ENCODE results near the gene ANXA2R.
A peak's percentile ranks its signal among the peaks of the same experiment; 100 is the strongest.
"Not testable (repeated sequence)": the region's sequence is repeated elsewhere in the genome, so short reads cannot be mapped to it uniquely, and the experiment has no call there.

The ANXA2R gene

DNA sequence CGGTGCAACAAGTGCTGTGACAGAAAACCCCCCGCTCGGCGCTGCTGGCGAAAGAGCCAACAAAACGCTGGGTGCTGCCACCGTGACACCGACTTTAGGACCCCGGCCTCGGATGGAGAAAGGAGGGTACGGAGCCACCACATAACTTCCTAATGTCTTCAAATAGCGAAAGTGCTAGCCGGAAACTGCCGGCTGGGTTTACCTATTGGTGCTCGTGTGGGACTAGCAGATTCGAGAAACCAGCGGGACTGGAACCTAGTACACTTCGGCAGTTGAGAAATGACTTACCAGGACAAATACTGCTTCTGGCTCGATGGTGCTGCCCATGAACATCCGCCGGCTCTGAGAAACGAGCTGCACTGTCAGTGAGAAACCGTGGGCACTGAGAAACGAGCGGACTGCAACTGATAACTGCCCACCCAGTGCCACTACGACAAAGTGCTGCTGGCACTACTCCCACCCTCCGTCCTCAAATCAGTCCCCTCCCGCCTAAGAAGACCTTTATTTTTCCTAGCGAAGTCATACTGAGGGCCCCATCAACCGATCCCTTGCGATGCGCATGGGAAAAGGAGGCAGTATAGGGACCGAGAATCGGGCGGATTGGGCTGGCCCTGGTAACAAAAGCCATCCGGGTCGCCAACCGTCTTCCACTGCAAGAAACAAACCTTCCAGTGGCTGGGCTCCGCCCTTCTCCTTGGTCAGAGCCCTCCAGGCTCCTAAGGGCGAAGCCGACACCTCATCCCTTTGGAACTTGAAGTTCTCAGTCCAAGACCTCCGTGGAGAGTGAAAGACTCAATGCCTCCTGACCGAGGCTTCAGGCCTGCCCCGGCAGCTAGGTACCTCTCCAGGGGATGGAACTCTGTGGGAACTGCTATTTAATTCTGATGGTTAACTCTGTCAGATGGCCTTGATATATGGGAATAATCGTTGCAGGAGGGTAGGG is 27.0 kb upstream of the ANXA2R start:
- H3K27ac Mint-ChIP-seq = peak overlapping the region; percentile 99
- H3K4me1 Mint-ChIP-seq (ENCODE audit: low read depth) = peaks cover 45% of the 10 kb centered on the region
- no peaks in the 10 kb centered on the region for H3K9me3 Mint-ChIP-seq
- peak; percentile 93 for DNase-seq
- no peaks in the 10 kb centered on the region for H3K27me3 Mint-ChIP-seq
- H3K4me3 Mint-ChIP-seq = peak overlapping the region; percentile 93
- peaks cover 71% of the 10 kb centered on the region for H3K36me3 Mint-ChIP-seq (ENCODE audit: low read depth)

- H3K4me3 Mint-ChIP-seq = peak overlapping the region; percentile 93
- H3K36me3 Mint-ChIP-seq (ENCODE audit: low read depth) = peaks cover 62% of the 10 kb centered on the region
- no peaks in the 10 kb centered on the region for H3K9me3 Mint-ChIP-seq
- DNase-seq = peak; percentile 85
- no peaks in the 10 kb centered on the region for H3K27me3 Mint-ChIP-seq
- peaks cover 45% of the 10 kb centered on the region for H3K4me1 Mint-ChIP-seq (ENCODE audit: low read depth)
- peak overlapping the region; percentile 99 for H3K27ac Mint-ChIP-seq
These were observed 26.1 kb upstream of the ANXA2R start for GRCh38 chr5:43065948-43066798.

DNA sequence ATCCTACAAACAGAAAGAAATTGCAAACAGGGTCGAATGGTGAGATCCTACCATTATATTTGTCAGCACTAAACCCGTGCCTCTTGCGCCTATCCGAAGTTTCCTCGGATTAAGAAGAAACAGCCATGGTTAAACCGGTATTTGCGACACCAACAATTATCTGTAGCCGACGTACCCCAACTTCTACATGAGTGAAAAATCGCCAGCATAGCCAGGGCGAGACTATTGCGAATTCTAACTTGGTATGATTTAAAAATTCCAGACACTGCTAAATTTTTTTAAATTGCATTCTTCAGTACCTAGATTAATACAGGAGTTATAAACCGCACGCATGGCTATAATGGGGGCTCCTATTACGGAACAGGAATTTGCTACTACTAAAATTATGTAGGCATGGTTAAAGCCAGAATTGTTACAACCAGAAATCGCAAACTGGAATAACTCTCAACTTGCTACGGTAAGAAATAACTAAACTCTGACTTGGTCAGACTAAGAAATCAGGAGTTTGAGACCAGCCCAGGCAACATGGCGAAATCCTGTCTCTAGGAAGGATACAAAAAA is 25.3 kb upstream of the ANXA2R start:
- peaks cover 39% of the 10 kb centered on the region for H3K4me1 Mint-ChIP-seq (ENCODE audit: low read depth)
- H3K4me3 Mint-ChIP-seq = peak overlapping the region; percentile 93
- H3K36me3 Mint-ChIP-seq (ENCODE audit: low read depth) = peaks cover 55% of the 10 kb centered on the region
- H3K27me3 Mint-ChIP-seq = no peaks in the 10 kb centered on the region
- peak overlapping the region; percentile 99 for H3K27ac Mint-ChIP-seq
- DNase-seq = peak; percentile 39
- no peaks in the 10 kb centered on the region for H3K9me3 Mint-ChIP-seq

DNA sequence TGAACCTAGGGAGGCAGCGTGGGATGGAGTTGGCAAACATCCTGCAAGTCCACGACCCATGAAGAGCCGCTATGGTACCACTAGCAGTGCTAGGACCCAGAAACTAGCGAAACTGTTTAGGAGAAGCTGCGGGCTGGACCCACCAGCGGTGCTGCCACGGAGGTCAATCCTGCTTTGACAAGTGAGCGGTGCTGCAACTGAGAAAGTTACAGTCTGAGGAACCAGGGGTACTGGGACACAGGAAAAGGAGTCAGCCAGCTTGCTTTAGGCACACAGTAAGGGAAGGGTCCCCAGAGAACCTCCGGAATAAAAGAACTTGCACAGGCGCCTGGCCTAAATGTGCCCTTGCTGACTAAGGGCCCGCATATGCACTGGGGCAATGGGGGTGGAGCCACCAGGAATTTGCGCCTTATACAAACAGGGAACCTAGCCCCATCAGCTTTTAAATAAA is 23.6 kb upstream of the ANXA2R start:
- no peak for DNase-seq
- Mint-ChIP-seq H3K9me3 (peaks cover 3% of the 10 kb centered on the region), H3K4me3 (peak overlapping the region; percentile 93), H3K36me3 (ENCODE audit: low read depth) (peaks cover 45% of the 10 kb centered on the region), H3K27me3 (no peaks in the 10 kb centered on the region), H3K27ac (peak overlapping the region; percentile 99), H3K4me1 (ENCODE audit: low read depth) (peaks cover 27% of the 10 kb centered on the region)

DNA sequence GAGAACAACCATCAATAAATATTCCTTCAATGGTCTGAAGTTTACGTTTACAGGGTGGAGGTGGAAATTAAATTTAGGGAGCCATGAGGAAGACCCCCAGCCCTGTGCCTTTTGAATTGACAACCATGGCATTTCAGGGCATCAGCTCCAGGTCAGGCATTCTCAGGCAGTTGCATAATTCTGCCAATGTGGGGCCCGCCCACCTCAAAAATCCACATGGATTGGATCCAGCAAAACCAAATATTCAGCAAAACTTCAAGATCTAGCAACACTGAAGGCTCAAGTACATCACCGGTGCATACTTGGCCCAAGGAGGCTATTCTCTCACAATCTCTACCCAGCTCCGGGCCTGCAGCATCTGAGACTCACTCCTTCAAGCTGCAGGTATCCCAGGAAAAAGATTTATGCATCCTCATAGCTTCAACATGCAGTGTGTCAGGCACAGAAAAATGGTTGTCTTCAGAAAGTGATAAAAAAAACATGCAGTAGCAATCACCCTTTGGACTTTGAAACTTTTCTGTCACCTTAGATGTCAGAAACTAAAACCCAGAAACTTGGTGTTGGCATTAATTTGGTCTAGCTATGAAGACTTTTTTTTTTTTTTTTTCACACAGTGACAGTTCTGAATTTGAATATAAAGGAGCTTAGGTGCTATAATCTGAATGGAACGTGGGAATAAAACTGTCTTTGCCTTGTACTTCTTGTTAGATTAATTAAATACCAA is 21.4 kb upstream of the ANXA2R start:
- Mint-ChIP-seq H3K9me3 (peaks cover 3% of the 10 kb centered on the region), H3K27ac (no peak overlapping the region), H3K36me3 (ENCODE audit: low read depth) (peaks cover 28% of the 10 kb centered on the region), H3K4me1 (ENCODE audit: low read depth) (peaks cover 14% of the 10 kb centered on the region), H3K4me3 (no peak overlapping the region), H3K27me3 (no peaks in the 10 kb centered on the region)
- DNase-seq = no peak

GRCh38 chr5:43060020-43060419 is 19.9 kb upstream of the ANXA2R start:
- DNase-seq, H3K4me3 Mint-ChIP-seq, H3K27me3 Mint-ChIP-seq: not testable (repeated sequence)
- Mint-ChIP-seq H3K36me3 (ENCODE audit: low read depth) (peaks cover 22% of the 10 kb centered on the region), H3K9me3 (peaks cover 11% of the 10 kb centered on the region), H3K27ac (peak overlapping the region; percentile 37), H3K4me1 (ENCODE audit: low read depth) (peaks cover 14% of the 10 kb centered on the region)

DNA sequence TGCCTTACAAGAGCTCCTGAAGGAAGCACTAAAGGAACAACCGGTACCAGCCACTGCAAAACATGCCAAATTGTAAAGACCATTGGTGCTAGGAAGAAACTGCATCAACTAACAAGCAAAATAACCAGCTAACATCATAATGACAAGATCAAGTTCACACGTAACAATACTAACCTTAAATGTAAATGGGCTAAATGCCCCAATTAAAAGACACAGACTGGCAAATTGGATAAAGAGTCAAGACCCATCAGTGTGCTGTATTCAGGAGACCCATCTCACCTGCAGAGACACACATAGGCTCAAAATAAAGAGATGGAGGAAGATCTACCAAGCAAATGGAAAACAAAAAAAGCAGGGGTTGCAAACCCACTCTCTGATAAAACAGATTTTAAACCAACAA is 15.0 kb upstream of the ANXA2R start:
- H3K27me3 Mint-ChIP-seq; H3K27ac Mint-ChIP-seq; H3K4me3 Mint-ChIP-seq; H3K9me3 Mint-ChIP-seq; H3K4me1 Mint-ChIP-seq (ENCODE audit: low read depth); DNase-seq: not testable (repeated sequence)
- peaks cover 46% of the 10 kb centered on the region for H3K36me3 Mint-ChIP-seq (ENCODE audit: low read depth)

GRCh38 chr5:43051684-43052083 is 11.6 kb upstream of the ANXA2R start:
- peaks cover 26% of the 10 kb centered on the region for H3K4me1 Mint-ChIP-seq (ENCODE audit: low read depth)
- no peak overlapping the region for H3K4me3 Mint-ChIP-seq
- peaks cover 8% of the 10 kb centered on the region for H3K9me3 Mint-ChIP-seq
- no peak for DNase-seq
- peaks cover 39% of the 10 kb centered on the region for H3K36me3 Mint-ChIP-seq (ENCODE audit: low read depth)
- no peak overlapping the region for H3K27ac Mint-ChIP-seq
- no peaks in the 10 kb centered on the region for H3K27me3 Mint-ChIP-seq

GRCh38 chr5:43050384-43050783 is 10.3 kb upstream of the ANXA2R start:
- DNase-seq = no peak
- Mint-ChIP-seq H3K27ac (peak overlapping the region; percentile 33), H3K4me1 (ENCODE audit: low read depth) (peaks cover 29% of the 10 kb centered on the region), H3K9me3 (no peaks in the 10 kb centered on the region), H3K27me3 (no peaks in the 10 kb centered on the region), H3K36me3 (ENCODE audit: low read depth) (peaks cover 36% of the 10 kb centered on the region), H3K4me3 (no peak overlapping the region)

DNA sequence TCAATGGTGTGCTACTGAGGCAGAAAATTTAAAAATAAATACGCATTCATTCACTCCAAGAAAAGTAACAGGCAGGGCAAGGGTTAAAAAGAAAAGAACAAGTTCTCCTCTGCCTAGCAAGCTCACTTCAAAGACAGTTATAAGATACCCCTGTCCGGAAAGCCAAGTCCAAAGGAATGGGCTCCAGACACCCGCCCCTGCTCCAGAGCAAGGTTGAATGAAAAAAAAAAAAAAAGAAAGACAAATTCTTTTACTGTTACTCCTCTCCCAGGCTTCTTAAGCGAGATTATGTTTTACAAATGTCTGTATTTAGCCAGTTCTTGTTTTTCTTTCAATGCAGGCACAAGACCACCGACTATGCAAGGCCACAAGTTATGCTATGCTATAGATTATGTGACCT is 9.1 kb upstream of the ANXA2R start:
- Mint-ChIP-seq H3K27me3 (no peaks in the 10 kb centered on the region), H3K4me1 (ENCODE audit: low read depth) (peaks cover 41% of the 10 kb centered on the region), H3K9me3 (no peaks in the 10 kb centered on the region), H3K27ac (no peak overlapping the region), H3K4me3 (no peak overlapping the region), H3K36me3 (ENCODE audit: low read depth) (peaks cover 37% of the 10 kb centered on the region)
- no peak for DNase-seq

GRCh38 chr5:43046474-43046873 is 6.4 kb upstream of the ANXA2R start:
- no peak overlapping the region for H3K27ac Mint-ChIP-seq
- DNase-seq = no peak
- H3K9me3 Mint-ChIP-seq = no peaks in the 10 kb centered on the region
- H3K4me3 Mint-ChIP-seq = no peak overlapping the region
- H3K36me3 Mint-ChIP-seq (ENCODE audit: low read depth) = peaks cover 20% of the 10 kb centered on the region
- no peaks in the 10 kb centered on the region for H3K27me3 Mint-ChIP-seq
- H3K4me1 Mint-ChIP-seq (ENCODE audit: low read depth) = peaks cover 56% of the 10 kb centered on the region

DNA sequence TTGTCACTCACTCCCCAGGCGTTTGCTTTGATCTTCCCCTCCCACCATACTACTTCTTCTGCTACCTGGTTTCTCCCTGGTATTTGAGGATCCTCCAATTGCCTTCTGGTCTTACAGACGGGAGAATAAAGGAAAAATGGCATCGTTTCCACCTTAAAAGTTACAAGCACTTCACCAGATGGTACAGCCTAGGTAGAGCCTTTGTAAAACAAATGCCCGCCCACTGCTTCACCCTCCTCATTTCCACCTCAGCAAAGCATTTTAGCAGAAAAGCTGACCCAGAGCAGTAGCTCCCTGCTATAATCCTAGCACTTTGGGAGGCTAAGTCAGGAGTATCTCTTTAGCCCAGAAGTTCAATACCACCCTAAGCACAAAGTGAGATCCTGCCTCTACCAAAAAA is 5.1 kb upstream of the ANXA2R start:
- Mint-ChIP-seq H3K9me3 (no peaks in the 10 kb centered on the region), H3K27ac (no peak overlapping the region), H3K4me3 (no peak overlapping the region), H3K27me3 (no peaks in the 10 kb centered on the region), H3K4me1 (ENCODE audit: low read depth) (peaks cover 55% of the 10 kb centered on the region), H3K36me3 (ENCODE audit: low read depth) (peaks cover 9% of the 10 kb centered on the region)
- no peak for DNase-seq

GRCh38 chr5:43044181-43044914 is 4.2 kb upstream of the ANXA2R start:
- Mint-ChIP-seq H3K27me3 (no peaks in the 10 kb centered on the region), H3K36me3 (ENCODE audit: low read depth) (peaks cover 15% of the 10 kb centered on the region), H3K27ac (no peak overlapping the region), H3K4me3 (no peak overlapping the region), H3K4me1 (ENCODE audit: low read depth) (peaks cover 51% of the 10 kb centered on the region), H3K9me3 (no peaks in the 10 kb centered on the region)
- DNase-seq = no peak

Measured in activated T-cell treated with anti-CD3 and anti-CD28 coated beads, Interleukin-2, amount 50 U/mL, for 24 hours (primary cell).